RWPE1 (cell line): ENCODE results near the gene SALL1.

Source experiments
- CTCF ChIA-PET: fragments of 350-600 bp; sonication (Branson Sonifier 250); formaldehyde crosslinking; extraction: SDS; loops from one replicate; lab custom pipeline; 2021; lab: Yijun Ruan, JAX
- POLR2A ChIA-PET: fragments of 400-600 bp; formaldehyde crosslinking; extraction: SDS; loops from one replicate; lab custom pipeline; 2020; ENCODE audit warnings: antibody characterized with exemption; ENCODE audit not compliant: low non-redundant PET; lab: Yijun Ruan, JAX
- DNase-seq: peaks from one replicate; pipeline ENCODE4 v3.0.0; 2012; ENCODE audit warnings: low spot score
- H3K27ac ChIP-seq: fragments of 450-650 bp; 2 replicates; pipeline ENCODE4 v1.5.1; 2017
- TF ChIP-seq, protein P1 (sequence below): fragments of 450-650 bp; conservative IDR thresholded peaks from 2 replicates; pipeline ENCODE4 v1.5.1; 2017; ENCODE audit warnings: low read depth, mild to moderate bottlenecking

SALL1 gene

DNA sequence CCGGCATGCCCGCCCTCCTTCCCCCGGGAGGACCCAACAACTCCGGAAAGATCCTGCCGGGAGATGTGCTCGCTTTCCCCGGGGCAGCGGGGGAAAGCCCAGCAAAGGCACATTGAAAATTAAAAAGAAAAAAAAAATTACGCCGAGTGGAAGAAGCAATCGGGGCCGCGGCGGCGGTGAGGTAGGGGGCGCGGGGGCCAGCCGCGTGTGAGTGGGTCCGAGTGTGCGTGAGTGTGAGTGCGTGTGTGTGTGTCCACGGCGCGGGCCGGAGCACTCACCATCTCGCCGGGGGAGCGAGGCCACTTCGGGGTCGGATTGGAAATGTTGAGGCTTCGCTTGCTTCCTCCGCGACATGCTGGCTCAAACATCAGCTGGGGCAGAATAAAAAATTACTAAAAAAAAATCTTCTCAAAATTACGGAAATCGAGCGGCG is at the start of gene SALL1:
Gene SALL1 (minus strand): TSS at position 383 of the 433 bp plus-strand sequence. CDS start 29 bp downstream, at position 354.
- DNase-seq, result no peak
- TF ChIP-seq, protein P1, sequence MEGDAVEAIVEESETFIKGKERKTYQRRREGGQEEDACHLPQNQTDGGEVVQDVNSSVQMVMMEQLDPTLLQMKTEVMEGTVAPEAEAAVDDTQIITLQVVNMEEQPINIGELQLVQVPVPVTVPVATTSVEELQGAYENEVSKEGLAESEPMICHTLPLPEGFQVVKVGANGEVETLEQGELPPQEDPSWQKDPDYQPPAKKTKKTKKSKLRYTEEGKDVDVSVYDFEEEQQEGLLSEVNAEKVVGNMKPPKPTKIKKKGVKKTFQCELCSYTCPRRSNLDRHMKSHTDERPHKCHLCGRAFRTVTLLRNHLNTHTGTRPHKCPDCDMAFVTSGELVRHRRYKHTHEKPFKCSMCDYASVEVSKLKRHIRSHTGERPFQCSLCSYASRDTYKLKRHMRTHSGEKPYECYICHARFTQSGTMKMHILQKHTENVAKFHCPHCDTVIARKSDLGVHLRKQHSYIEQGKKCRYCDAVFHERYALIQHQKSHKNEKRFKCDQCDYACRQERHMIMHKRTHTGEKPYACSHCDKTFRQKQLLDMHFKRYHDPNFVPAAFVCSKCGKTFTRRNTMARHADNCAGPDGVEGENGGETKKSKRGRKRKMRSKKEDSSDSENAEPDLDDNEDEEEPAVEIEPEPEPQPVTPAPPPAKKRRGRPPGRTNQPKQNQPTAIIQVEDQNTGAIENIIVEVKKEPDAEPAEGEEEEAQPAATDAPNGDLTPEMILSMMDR, result no peak
- H3K27ac ChIP-seq, result no peak within 1 kb of the TSS
- ChIA-PET CTCF (interaction anchor here (0.7 kb wide), 1 partner anchor 632 kb away, joined by 5 read pairs; no protein-coding TSS in a partner anchor), POLR2A (no interaction called here)

DNA sequence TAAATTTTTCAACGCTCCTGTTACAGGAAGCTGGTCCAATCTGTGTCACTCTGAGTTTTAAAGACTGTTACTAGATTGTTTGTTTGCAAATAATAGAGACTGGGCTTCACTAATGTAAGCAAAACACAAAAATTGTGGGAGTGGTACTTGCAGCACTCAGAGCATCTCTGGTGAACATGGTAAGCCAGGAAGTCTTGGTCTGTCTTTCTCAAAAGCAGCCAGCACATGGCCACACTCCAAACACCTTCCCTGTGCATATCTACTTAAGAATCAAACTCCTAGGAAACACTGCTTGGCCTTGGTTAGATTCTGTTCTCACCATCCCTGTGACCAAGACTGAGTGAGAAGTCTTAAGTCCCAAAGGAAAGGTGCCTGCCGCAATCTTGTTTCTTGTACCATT is 49.7 kb upstream of the SALL1 start:
- ChIA-PET POLR2A (no interaction called here), CTCF (no interaction called here)
- no peak overlapping the region for H3K27ac ChIP-seq
- TF ChIP-seq, protein P1, result no peak
- no peak for DNase-seq

DNA sequence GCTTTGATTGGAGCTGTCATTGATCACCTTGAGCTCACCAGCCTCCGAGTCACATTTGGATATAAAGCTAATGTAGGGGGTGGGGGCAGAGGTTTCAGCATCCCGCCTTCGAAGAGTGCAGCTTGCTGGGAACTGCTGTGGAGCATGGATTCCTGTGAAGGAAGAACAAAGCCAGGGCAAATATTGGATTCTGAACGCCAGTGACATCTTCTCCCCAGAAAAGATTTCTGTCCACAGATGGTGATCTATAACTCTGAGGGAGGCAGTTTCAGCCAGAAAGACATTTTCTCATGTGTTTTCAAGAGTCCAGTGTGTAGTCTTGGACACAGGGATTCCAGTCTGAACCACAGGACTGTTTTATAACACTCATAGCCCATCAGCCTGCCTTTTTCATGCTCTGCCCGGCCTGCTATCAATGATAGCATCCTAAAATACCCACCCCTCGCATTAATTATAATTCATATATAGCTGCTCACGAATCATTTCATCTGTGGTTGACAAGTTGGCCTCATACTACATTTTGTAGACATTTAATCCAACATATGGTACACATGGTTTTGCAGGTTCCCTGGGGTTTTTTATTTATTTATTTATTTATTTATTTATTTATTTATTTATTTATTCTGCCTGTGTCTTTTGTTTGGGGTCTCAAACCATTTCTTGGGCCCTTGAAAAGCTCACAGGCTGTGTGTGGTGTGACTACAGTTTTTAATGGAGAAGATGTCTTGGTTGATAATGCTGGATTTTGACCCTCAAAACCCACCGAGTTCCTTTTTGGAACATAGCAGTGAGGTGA is 47.1 kb upstream of the SALL1 start:
- DNase-seq, result no peak
- TF ChIP-seq, protein P1, result no peak
- H3K27ac ChIP-seq, result no peak overlapping the region
- ChIA-PET CTCF (interaction anchor here (0.6 kb wide), 2 partner anchors 129 to 755 kb away, joined by 3 to 5 read pairs; no protein-coding TSS in a partner anchor), POLR2A (no interaction called here)

DNA sequence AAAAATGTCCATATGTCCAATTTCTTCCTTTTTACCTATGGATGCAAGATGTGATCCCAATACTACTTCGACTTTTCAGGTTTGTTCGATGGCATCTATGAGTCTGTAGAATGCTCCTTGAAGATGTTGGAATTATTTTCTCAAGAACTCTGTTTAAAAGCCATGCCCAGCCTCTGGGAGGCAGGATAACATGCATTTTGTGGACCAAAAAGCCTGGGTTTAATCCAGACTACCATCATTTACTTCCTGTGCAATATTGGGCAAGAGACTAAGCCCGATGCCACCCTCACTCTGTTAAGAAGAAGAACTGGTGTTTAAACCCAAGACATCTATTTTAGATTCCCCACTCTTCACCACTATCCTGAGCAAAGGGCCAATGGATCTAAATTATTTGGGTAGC is 42.8 kb upstream of the SALL1 start:
- TF ChIP-seq, protein P1, result no peak
- no peak for DNase-seq
- H3K27ac ChIP-seq, result no peak overlapping the region
- CTCF ChIA-PET, result no interaction called here
- POLR2A ChIA-PET, result no interaction called here

DNA sequence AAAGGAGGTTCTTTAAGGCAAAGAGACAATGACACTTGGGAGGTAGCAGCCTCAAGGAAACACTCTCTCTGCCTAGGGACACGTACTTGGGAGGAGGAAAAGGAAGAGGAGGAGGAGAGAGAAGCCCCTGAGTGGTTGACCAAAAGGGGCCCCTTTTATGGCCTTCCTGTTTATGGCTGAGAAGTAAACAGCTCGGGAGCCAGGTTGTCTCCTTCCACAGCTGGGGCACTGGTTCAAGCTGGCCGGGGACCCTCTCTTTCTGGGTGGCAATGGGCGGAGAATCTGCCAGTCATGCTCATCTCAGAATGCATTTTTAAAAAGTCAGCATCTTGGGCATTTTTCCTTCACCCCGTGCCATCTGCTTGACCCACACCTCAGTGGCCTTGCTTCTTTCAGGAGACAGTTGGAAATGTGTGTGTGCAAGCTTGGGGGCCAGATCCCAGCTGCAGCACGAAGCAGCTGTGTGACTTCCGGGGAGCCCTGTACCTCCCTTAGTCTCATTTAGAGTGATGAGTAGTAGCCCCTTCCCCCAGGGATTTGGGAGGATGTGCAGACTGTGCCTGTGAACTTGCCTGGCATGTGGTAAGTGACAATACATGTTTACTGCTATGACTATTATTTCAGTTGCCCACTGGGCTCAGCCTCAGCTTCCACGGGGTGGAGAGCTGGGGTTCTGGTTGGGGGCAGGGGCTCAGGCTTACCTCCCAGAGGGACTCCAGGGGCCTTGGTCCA is 33.8 kb upstream of the SALL1 start:
- TF ChIP-seq, protein P1, result no peak
- DNase-seq, result no peak
- H3K27ac ChIP-seq, result no peak overlapping the region
- ChIA-PET POLR2A (no interaction called here), CTCF (interaction anchor here (0.6 kb wide), 1 partner anchor 172 kb away, joined by 3 read pairs; no protein-coding TSS in a partner anchor)

DNA sequence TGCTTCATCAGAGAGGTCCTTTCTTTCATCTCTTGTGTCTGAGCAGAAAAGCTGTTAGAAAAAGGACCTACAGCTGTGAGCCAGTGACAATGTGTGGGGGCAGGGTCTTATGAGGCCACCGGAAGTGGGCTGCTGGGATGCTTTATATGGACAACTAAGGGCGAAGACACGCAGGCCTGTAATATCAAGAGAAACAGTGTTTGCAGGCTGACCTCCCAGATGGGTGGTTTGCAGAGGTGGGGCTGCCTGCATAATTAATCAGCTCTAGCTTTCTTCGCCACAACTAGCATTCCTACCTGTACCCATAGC is 30.4 kb upstream of the SALL1 start:
- TF ChIP-seq, protein P1, result no peak
- POLR2A ChIA-PET, result no interaction called here

More for the DNA sequence above, 30.4 kb upstream of the SALL1 start:
- CTCF ChIA-PET, result interaction anchor here (0.6 kb wide), 1 partner anchor 9 kb away, joined by 3 read pairs; no protein-coding TSS in a partner anchor
- no peak overlapping the region for H3K27ac ChIP-seq
- DNase-seq, result no peak
